ENCODE results near the gene PDSS2.
"Not testable (repeated sequence)": the region's sequence is repeated elsewhere in the genome, so short reads cannot be mapped to it uniquely, and the experiment has no call there.

The PDSS2 gene

GRCh38 chr6:107318100-107318736 lies 141.1 kb downstream of the PDSS2 start:
- peak; percentile 56 for DNase-seq

- no peak for DNase-seq
These were observed 144.2 kb downstream of the PDSS2 start for GRCh38 chr6:107315114-107315513.

- DNase-seq = peak; percentile 68
These were observed 144.8 kb downstream of the PDSS2 start for GRCh38 chr6:107314531-107314939.

GRCh38 chr6:107313776-107314175 lies 145.6 kb downstream of the PDSS2 start:
- no peak for DNase-seq

GRCh38 chr6:107310362-107310761 lies 149.0 kb downstream of the PDSS2 start:
- DNase-seq = no peak

- no peak for DNase-seq
These were observed 150.7 kb downstream of the PDSS2 start for GRCh38 chr6:107308677-107309076.

GRCh38 chr6:107305994-107306393 lies 153.4 kb downstream of the PDSS2 start:
- DNase-seq = not testable (repeated sequence)

GRCh38 chr6:107305391-107305790 lies 154.0 kb downstream of the PDSS2 start:
- no peak for DNase-seq

GRCh38 chr6:107304421-107305025 lies 154.8 kb downstream of the PDSS2 start:
- DNase-seq = no peak

GRCh38 chr6:107293350-107293749 lies 166.0 kb downstream of the PDSS2 start:
- no peak for DNase-seq

- no peak for DNase-seq
These were observed 166.6 kb downstream of the PDSS2 start for GRCh38 chr6:107292715-107293271.

- no peak for DNase-seq
These were observed 168.9 kb downstream of the PDSS2 start for GRCh38 chr6:107290491-107290890.

- DNase-seq = not testable (repeated sequence)
These were observed 170.1 kb downstream of the PDSS2 start for GRCh38 chr6:107289258-107289657.

GRCh38 chr6:107285683-107286082 lies 173.7 kb downstream of the PDSS2 start:
- not testable (repeated sequence) for DNase-seq

GRCh38 chr6:107284805-107285204 lies 174.6 kb downstream of the PDSS2 start:
- DNase-seq = no peak

GRCh38 chr6:107280791-107281190 lies 178.6 kb downstream of the PDSS2 start:
- DNase-seq = no peak

- DNase-seq = not testable (repeated sequence)
These were observed 179.4 kb downstream of the PDSS2 start for GRCh38 chr6:107280001-107280400.

GRCh38 chr6:107275330-107275865 lies 184.0 kb downstream of the PDSS2 start:
- no peak for DNase-seq

GRCh38 chr6:107274288-107274687 lies 185.1 kb downstream of the PDSS2 start:
- DNase-seq = no peak

- no peak for DNase-seq
These were observed 187.1 kb downstream of the PDSS2 start for GRCh38 chr6:107272246-107272645.

GRCh38 chr6:107271208-107271790 lies 188.1 kb downstream of the PDSS2 start:
- no peak for DNase-seq

- DNase-seq = no peak
These were observed 191.7 kb downstream of the PDSS2 start for GRCh38 chr6:107267634-107268033.

GRCh38 chr6:107267006-107267405 lies 192.4 kb downstream of the PDSS2 start:
- no peak for DNase-seq

GRCh38 chr6:107266563-107266962 lies 192.8 kb downstream of the PDSS2 start:
- DNase-seq = no peak
